ENCODE results near the gene ST6GALNAC4. TPM values are rescaled to one million over a fixed set of nuclear protein-coding genes. Genes with fewer than 3 reads are reported as not detected.

Gene ST6GALNAC4
- total RNA-seq, 1 experiment from 2014 or later: 28.3 TPM

GRCh38 chr9:127905788-127906191, 11.1 kb downstream of the ST6GALNAC4 start:
- Histone ChIP-seq H3K27ac (no peak overlapping the region), H2AFZ (no peak overlapping the region), H3K79me2 (ENCODE audit: low read depth) (no peaks in the 10 kb centered on the region), H3K27me3 (ENCODE audit: insufficient read depth, low read depth) (no peaks in the 10 kb centered on the region), H3K4me1 (replicated peaks; ENCODE audit: insufficient read depth) (peaks cover 11% of the 10 kb centered on the region; the same call in 1 of the 2 replicates), H3K9me2 (ENCODE audit: insufficient read depth) (no peaks in the 10 kb centered on the region), H3F3A (ENCODE audit: insufficient read depth, low read depth) (peaks cover 24% of the 10 kb centered on the region), H3K36me3 (ENCODE audit: low read depth) (no peaks in the 10 kb centered on the region), H3K4me2 (no peak overlapping the region), H3K9me3 (ENCODE audit: insufficient read depth, low read depth) (no peaks in the 10 kb centered on the region), H4K20me1 (ENCODE audit: insufficient read depth) (no peaks in the 10 kb centered on the region), H3K4me3 (no peak overlapping the region)
- TF ChIP-seq CTCF (conservative IDR thresholded peaks at IDR 0.05): no peak
- no peak for TF ChIP-seq EZH2 (IDR thresholded peaks at IDR 0.05; ENCODE audit: low read depth)
- intact Hi-C loops (cut with micrococcal nuclease; ENCODE audit: unreplicated experiment): no loop called here
- DNase-seq: no peak
- CTCF ChIA-PET: no interaction called here
- no TSS peak for BruUV-seq (replicated peaks)
- POLR2A ChIA-PET (ENCODE audit: unreplicated experiment): interaction anchor here (0.6 to 0.7 kb wide), 2 partner anchors 382 to 437 kb away, joined by 3 read pairs; no protein-coding TSS in a partner anchor

GRCh38 chr9:127905004-127905728, 11.7 kb downstream of the ST6GALNAC4 start:
- intact Hi-C loops (cut with micrococcal nuclease; ENCODE audit: unreplicated experiment): no loop called here
- DNase-seq: no peak
- Histone ChIP-seq H4K20me1 (ENCODE audit: insufficient read depth) (no peaks in the 10 kb centered on the region), H3K36me3 (ENCODE audit: low read depth) (no peaks in the 10 kb centered on the region), H3K9me2 (ENCODE audit: insufficient read depth) (no peaks in the 10 kb centered on the region), H3K4me2 (no peak overlapping the region), H3K9me3 (ENCODE audit: insufficient read depth, low read depth) (no peaks in the 10 kb centered on the region), H3F3A (ENCODE audit: insufficient read depth, low read depth) (peaks cover 24% of the 10 kb centered on the region), H2AFZ (no peak overlapping the region), H3K79me2 (ENCODE audit: low read depth) (no peaks in the 10 kb centered on the region), H3K4me3 (no peak overlapping the region), H3K4me1 (replicated peaks; ENCODE audit: insufficient read depth) (peaks cover 15% of the 10 kb centered on the region; the same call in 1 of the 2 replicates), H3K27me3 (ENCODE audit: insufficient read depth, low read depth) (no peaks in the 10 kb centered on the region), H3K27ac (no peak overlapping the region)
- CTCF ChIA-PET: no interaction called here
- POLR2A ChIA-PET (ENCODE audit: unreplicated experiment): interaction anchor here (0.6 kb wide), 1 partner anchor 437 kb away, joined by 3 read pairs; no protein-coding TSS in a partner anchor
- TF ChIP-seq CTCF (conservative IDR thresholded peaks at IDR 0.05): no peak
- TF ChIP-seq EZH2 (IDR thresholded peaks at IDR 0.05; ENCODE audit: low read depth): no peak
- BruUV-seq (replicated peaks): no TSS peak

GRCh38 chr9:127904561-127905003, 12.3 kb downstream of the ST6GALNAC4 start:
- BruUV-seq (replicated peaks): no TSS peak

More at GRCh38 chr9:127904561-127905003, 12.3 kb downstream of the ST6GALNAC4 start:
- DNase-seq: no peak
- Histone ChIP-seq H3K9me2 (ENCODE audit: insufficient read depth) (no peaks in the 10 kb centered on the region), H3K4me2 (no peak overlapping the region), H2AFZ (no peak overlapping the region), H3K9me3 (ENCODE audit: insufficient read depth, low read depth) (no peaks in the 10 kb centered on the region), H3K4me3 (no peak overlapping the region), H3K27ac (no peak overlapping the region), H4K20me1 (ENCODE audit: insufficient read depth) (no peaks in the 10 kb centered on the region), H3K36me3 (ENCODE audit: low read depth) (no peaks in the 10 kb centered on the region), H3F3A (ENCODE audit: insufficient read depth, low read depth) (peaks cover 28% of the 10 kb centered on the region), H3K79me2 (ENCODE audit: low read depth) (no peaks in the 10 kb centered on the region), H3K4me1 (replicated peaks; ENCODE audit: insufficient read depth) (peaks cover 20% of the 10 kb centered on the region; the same call in 1 of the 2 replicates), H3K27me3 (ENCODE audit: insufficient read depth, low read depth) (no peaks in the 10 kb centered on the region)
- ChIA-PET POLR2A (ENCODE audit: unreplicated experiment) (no interaction called here), CTCF (no interaction called here)
- TF ChIP-seq CTCF (conservative IDR thresholded peaks at IDR 0.05): no peak
- no peak for TF ChIP-seq EZH2 (IDR thresholded peaks at IDR 0.05; ENCODE audit: low read depth)
- intact Hi-C loops (cut with micrococcal nuclease; ENCODE audit: unreplicated experiment): no loop called here

Data from PC-9 (cell line).